HG02642 (cell line): ENCODE measurements around the gene ACSL3.

Experiments used
- ATAC-seq: cut with Tn5 transposase; IDR thresholded peaks from one replicate; pipeline ENCODE4 v1.9.1; 2021; ENCODE audit warnings: mild to moderate bottlenecking; ENCODE audit not compliant: unreplicated experiment, poor library complexity

Gene ACSL3

DNA sequence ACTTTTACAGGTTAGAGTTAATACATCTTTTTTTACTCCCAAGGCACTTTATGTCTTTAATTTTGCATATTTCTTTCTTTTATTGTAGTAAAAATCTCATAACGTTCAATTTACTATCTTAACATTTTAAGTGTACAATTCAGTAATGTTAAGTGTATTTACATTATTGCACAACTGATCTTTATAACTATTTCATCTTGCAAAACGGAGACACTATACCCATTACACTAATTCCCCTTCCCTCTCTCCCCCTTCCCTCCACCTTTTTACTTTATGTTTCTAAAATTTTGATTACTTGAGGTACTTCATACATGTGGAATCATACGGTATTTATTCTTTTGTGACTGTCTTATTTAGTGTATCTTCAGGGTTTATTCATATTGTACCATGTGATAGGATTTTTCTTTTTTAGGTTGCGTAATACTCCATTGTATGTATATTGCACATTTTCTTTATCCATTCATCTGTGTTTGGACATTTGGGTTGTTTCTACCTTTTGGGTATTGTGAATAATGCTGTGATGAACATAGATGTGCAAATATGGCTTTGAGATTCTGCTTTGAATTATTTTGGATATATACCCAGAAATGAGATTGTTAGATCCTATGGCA lies 75.0 kb downstream of the ACSL3 start:
- ATAC-seq, result no peak

DNA sequence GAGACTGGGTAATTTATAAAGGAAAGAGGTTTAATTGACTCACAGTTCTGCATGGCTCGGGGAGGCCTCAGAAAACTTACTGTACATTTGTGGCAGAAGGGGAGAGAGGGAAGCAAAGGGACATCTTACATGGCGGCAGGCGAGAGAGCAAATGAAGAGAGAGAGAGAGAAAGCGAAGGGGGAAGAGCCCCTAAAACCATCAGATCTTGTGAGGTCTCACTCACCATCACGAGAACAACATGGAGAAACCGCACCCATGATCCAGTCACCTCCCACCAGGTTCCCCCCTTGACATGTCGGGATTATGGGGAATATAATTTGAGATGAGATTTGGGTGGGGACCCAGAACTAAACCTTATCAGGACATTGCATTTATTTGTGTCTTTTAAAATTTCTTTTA lies 75.9 kb downstream of the ACSL3 start:
- ATAC-seq, result no peak

DNA sequence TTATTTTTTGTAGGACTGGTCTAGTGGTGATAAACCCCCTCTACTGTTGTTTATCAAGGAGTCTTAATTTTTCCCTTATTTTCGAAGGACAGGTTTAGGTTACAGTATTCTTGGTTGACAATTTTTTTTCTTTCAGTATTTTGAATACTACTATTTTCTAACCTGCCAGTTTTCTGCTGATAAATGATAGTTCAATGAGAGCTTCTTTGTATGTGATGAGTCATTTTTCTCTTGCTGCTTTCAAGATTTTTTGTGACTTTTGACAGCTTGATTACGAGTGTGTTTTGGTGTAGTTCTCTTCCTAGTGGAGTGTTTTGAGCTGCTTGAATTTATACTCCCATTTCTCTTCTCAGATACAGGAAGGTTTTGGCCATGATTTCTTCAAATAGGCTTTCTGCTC lies 77.5 kb downstream of the ACSL3 start:
- ATAC-seq, result no peak

- ATAC-seq, result peak; percentile 82
Measured at GRCh38 chr2:222939208-222939856, 78.5 kb downstream of the ACSL3 start.

DNA sequence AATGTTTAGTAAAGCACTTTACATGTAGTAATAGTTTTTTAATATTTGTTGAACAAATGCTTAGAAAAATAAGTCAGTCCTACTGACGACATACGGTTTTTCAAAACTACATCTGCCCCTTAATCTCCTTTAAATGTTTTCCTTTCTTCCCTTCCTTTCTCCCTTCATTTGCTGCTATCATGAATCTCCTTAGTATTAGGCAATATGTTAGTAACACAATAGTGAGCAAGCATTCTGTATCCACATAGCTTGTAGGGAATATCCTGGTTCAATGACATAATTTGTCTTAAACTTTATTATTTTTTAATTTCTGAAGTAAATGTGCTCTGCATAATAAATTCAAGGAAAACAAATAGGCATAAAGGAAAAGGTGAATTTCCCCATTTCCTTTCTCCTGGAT lies 79.1 kb downstream of the ACSL3 start:
- ATAC-seq, result no peak

DNA sequence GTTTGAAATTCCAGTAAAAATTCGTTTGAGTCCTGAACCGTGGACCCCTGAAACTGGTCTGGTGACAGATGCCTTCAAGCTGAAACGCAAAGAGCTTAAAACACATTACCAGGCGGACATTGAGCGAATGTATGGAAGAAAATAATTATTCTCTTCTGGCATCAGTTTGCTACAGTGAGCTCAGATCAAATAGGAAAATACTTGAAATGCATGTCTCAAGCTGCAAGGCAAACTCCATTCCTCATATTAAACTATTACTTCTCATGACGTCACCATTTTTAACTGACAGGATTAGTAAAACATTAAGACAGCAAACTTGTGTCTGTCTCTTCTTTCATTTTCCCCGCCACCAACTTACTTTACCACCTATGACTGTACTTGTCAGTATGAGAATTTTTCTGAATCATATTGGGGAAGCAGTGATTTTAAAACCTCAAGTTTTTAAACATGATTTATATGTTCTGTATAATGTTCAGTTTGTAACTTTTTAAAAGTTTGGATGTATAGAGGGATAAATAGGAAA lies 80.7 kb downstream of the ACSL3 start:
- ATAC-seq, result no peak

DNA sequence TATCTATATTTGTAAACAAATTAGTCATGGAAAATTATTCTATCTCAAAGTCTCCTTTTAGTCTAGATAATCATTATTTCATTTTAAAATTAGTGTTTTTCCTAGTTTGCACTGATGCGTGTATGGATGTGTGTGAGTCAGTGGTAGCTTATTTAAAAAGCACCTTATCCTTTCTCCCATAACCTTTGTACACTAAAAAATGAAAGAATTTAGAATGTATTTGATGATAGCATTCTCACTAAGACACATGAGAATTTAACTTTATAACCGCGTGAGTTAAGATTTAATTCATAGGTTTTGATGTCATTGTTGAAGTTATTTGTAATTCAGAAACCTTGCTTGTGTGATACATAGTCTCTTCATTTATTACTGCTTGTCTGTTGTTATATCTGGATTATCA lies 81.7 kb downstream of the ACSL3 start:
- ATAC-seq, result no peak

- no peak for ATAC-seq
Measured at GRCh38 chr2:222942977-222943376, 82.1 kb downstream of the ACSL3 start.

DNA sequence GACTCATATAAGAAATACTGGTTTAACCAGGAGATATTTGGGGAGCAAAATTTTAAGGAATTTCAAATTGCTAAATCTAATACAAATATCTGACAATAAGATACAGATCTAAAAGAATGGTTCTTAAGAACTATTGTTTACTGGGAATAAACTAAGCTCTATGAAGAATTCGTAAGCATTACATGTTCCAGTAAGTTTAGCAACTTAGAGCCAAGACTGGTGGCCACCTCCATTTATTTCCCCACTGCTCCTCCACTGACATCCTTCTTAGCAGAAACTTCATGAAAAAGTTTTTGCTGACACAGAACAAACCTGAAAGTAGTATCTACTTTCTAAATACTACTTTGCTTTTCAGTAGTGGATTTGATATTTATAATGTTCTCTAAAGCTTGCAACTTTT lies 83.0 kb downstream of the ACSL3 start:
- peak; percentile 70 for ATAC-seq

DNA sequence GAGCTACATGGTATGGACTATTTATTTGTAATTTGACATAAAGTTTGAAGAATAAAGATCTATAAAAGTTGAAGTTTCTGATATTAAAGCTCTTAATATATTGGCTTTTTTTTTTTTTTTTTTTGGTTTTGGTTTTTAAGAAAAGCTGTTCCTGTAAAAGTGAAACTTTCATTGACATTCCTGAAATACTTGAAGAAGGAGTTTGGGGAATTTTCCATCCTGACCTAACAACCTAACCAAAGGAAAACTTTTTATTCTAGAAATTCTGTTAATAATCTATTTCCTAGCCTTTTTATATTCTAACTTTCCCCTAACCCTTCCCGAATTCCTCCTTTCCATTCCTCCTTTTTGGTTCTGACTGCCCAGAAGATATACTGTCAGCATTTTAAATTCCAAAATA lies 83.7 kb downstream of the ACSL3 start:
- ATAC-seq, result no peak

DNA sequence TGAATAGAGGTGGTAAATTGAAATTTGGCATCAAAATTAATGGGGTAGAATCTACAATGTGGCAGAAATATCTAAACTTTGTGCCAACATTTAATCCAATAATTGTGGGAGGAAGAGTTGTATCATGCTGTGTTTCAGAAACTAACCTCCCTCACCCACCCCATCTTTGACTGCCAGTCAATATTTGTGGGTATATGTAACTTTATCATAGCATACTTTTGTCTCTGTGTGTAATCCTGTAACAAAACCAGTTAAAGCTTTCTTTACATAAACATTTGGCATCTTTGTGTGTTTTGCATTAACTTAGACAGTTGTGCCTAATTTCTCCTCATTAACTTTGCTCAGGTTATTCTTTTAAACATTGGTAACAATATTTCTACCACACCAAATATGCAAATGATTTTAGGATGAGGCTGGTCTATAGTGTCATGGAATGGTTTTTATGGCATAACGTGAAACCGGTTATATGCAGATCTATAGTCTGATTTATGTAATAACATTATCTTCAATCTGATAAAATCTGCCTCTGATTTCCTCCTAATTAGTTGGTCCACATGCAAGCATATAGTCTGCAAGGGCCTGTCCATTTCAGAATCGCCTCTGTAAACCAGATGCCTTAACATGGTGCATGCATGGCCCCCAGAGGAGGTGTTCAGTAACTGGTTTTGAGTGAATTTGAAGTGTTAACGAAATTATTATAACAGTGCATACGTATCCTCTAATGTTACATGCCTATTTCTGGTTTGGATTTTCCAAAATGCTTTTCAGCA lies 84.3 kb downstream of the ACSL3 start:
- ATAC-seq, result no peak

- no peak for ATAC-seq
Measured at GRCh38 chr2:222945887-222946286, 85.1 kb downstream of the ACSL3 start.

- no peak for ATAC-seq
Measured at GRCh38 chr2:222946700-222947287, 86.0 kb downstream of the ACSL3 start.

DNA sequence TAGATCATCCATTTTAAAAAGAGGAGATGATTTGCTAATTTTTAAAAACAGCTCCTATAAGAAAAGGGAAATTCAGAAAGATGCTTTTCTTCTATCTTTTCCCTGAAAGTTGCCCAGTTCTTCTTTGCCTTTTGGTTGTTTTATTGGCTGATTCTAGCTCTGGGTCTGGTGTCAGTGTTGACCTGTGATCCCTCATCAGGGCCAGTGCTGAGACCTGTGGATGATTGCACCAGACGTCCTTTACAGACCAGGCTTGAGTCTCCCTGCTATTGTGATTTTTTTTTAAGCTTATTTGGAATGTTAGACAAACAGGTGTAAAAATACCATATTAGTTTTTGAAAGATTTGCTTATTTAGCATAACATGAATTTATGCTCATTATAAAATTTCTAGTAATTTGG lies 88.2 kb downstream of the ACSL3 start:
- ATAC-seq, result no peak

- no peak for ATAC-seq
Measured at GRCh38 chr2:222949690-222950323, 89.0 kb downstream of the ACSL3 start.

GRCh38 chr2:222950638-222951285 lies 89.9 kb downstream of the ACSL3 start:
- ATAC-seq, result no peak

- no peak for ATAC-seq
Measured at GRCh38 chr2:222952204-222952603, 91.4 kb downstream of the ACSL3 start.

DNA sequence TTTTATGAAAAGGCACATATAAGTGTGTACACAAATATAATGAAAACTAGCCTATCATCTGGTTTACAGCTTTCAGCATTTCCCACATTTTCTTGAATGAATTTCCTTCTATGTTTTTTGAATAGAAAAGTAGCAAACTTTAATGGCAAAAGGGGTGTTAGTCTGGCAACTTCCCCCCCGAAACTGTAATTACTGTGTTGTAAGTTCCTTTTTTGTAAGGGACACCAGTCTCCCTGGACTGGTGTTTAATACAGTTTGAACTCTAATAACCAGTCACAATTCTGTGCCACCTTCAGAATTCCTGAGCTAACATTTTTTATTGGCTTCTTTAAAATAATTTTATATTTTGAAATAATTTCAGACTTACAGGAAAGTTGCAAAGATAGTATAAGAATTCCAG lies 94.2 kb downstream of the ACSL3 start:
- ATAC-seq, result no peak

GRCh38 chr2:222959358-222959757 lies 98.5 kb downstream of the ACSL3 start:
- no peak for ATAC-seq

- ATAC-seq, result peak; percentile 74
Measured at GRCh38 chr2:222960126-222960525, 99.3 kb downstream of the ACSL3 start.
